GM12874 (cell line): Measurements from ENCODE around the gene RAG1.

ENCODE experiments used
- CTCF ChIP-seq: IDR thresholded peaks from 2 replicates; pipeline ENCODE4 v1.5.1; 2011; ENCODE audit warnings: low read depth, mild to moderate bottlenecking, control low read depth, low read length, moderate library complexity; ENCODE audit not compliant: insufficient read depth

Gene RAG1

GRCh38 chr11:36567694-36568093 lies at the start of gene RAG1:
TSS of gene RAG1 (plus strand) at chr11:36568007. CDS start at chr11:36573305, 5,298 bp downstream.
- TF ChIP-seq CTCF = no peak

- TF ChIP-seq CTCF = no peak
Observed at GRCh38 chr11:36530840-36531239, 37.0 kb upstream of the RAG1 start.

- TF ChIP-seq CTCF = no peak
Observed at GRCh38 chr11:36532941-36533601, 34.7 kb upstream of the RAG1 start.

GRCh38 chr11:36534276-36534840 lies 33.4 kb upstream of the RAG1 start:
- no peak for TF ChIP-seq CTCF

GRCh38 chr11:36540998-36541397 lies 26.8 kb upstream of the RAG1 start:
- TF ChIP-seq CTCF = peak; percentile 41

GRCh38 chr11:36550385-36551115 lies 17.3 kb upstream of the RAG1 start:
- TF ChIP-seq CTCF = no peak

- no peak for TF ChIP-seq CTCF
Observed at GRCh38 chr11:36557991-36558390, 9.8 kb upstream of the RAG1 start.
